Cortex of kidney (tissue), 1 donor: ENCODE measurements around the gene CCBE1.
"Not testable (repeated sequence)": the region's sequence is repeated elsewhere in the genome, so short reads cannot be mapped to it uniquely, and the experiment has no call there.

Experiments used
- DNase-seq: peaks from one replicate; lab custom pipeline; 2025; lab: John Stamatoyannopoulos, UW

Gene CCBE1

DNA sequence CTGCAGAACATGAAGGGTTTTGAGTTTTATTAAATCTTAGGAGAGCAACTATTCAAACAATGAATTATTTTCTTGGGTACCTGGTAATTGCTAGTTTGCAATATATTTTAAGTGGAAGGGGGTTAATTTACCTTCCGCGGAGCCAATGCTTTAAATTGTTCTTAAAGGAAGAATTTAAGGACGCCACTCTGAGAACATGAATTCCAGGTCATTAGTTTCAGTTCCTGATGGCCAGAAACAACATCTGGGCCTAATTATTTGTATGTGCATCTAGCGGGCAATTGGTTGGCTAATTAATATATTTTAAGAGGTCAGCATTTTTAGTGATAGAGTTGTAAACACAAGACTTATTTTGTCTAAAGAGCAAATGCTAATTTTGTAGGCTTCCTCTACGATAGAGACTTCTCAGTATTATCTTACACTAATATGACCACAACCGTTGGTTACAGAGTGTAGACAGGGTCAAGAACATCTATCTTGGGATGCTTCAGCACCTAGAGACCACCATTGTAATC is 40.8 kb downstream of the CCBE1 start:
- DNase-seq: no peak

DNA sequence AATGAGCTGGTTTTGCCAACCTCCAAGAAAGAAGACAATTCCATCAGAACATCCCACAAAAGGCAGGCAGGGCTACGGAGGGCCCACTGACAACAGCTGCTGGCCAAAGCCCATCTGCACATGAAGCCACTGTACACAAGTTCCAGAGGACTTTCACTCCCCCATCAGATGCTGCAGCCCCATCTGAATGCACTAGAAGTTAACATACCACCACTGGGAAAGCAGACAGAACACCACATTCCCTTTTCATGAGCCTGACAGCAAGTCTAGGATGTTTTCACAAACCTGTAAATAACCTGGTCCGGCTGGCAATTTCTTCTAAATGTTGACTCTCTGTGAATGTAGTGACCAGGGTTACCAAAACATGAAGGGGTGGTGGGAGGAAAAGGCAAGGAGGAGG is 41.5 kb downstream of the CCBE1 start:
- DNase-seq: no peak

GRCh38 chr18:59651071-59651470 is 46.2 kb downstream of the CCBE1 start:
- DNase-seq: no peak

GRCh38 chr18:59650266-59650820 is 46.9 kb downstream of the CCBE1 start:
- no peak for DNase-seq

DNA sequence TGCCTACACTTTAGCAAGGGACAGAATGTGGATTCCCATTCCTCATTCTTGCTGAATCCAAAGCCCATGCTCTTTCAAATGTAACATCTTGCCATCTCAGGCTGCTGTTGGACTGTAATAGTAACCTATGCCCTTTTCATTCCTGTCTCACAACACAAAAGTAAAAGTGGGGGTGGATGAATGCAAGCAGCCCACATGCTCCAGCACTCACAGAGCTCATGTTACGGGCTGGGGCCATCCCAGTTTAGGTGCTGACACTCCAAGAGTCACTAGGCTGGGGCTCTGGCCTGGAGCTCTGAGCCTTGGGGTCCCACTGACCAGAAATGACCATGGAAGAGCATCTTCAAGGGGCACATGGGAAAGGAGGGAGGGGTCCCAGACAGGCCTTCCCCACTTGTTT is 47.6 kb downstream of the CCBE1 start:
- DNase-seq: no peak

DNA sequence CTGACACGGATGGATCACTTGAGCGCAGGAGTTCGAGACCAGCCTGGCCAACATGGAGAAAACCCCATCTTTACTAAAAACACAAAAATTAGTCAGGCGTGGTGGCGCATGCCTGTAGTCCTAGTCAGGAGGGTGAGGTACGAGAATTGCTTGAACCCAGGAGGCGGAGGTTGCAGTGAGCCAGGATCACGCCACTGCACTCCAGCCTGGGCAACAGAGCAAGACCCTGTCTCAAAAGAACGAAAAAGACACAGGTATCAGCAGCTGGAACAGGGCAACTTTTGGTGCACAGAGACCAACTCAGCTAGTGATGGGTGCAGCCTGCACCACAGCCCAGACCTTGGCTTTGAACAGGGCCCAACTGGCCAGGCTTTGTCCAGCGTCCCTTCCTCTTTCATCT is 48.8 kb downstream of the CCBE1 start:
- DNase-seq: not testable (repeated sequence)

GRCh38 chr18:59646963-59647307 is 50.3 kb downstream of the CCBE1 start:
- DNase-seq: no peak

GRCh38 chr18:59646228-59646962 is 50.8 kb downstream of the CCBE1 start:
- no peak for DNase-seq

- DNase-seq: no peak
These were observed 53.5 kb downstream of the CCBE1 start for GRCh38 chr18:59643740-59644139.

GRCh38 chr18:59640721-59641120 is 56.5 kb downstream of the CCBE1 start:
- DNase-seq: no peak

DNA sequence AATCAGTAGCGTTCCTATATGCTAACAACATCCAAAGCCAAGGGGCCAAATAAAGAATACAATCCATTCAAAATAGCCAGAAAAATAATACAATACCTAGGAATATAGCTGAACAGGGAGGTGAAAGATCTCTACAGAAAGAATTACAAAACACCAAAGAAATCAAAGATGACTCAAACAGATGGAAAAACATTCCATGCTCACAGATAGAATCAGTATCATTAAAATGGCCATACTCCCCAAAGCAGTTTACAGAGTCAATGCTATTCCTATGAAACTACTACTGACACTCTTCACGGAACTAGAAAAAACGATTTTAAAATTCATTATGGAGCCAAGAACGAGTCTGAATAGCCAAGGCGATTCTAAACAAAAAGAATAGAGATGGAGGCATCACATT is 57.4 kb downstream of the CCBE1 start:
- no peak for DNase-seq

DNA sequence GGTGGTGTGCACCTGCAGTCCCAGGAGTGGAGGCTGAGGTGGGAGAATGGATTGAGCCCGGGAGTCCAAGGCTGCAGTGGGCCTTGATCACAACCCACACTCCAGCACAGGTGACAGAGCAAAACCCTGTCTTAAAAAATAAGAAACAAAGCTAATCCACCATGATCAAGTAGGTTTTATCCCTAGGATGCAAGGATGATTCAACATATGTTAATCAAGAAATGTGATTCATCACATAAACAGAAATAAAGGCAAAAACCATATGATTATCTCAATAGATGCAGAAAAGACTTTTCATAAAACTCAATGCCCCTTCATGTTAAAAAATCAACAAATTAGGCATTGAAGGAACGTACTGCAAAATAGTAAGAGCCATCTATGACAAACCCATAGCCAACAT is 58.1 kb downstream of the CCBE1 start:
- no peak for DNase-seq

- no peak for DNase-seq
These were observed 63.2 kb downstream of the CCBE1 start for GRCh38 chr18:59633961-59634485.

DNA sequence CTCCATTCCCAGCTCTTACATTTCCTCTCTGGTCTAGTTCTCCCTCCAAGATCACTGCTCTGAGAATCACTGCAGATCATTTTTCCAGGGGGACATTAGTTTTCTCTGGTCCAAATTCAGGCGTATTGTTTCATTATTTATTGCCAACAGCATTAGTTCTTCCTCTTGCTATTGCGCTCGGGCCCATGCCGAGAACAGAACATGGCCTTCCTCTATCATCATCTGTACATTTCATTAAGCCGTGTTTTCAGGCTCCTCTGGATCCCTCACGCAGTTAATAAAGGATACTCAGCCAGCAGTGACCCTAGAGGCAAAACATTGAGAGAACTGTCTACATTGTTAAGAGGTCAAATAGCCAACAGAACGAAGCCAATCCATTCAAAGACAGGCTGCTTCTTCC is 63.9 kb downstream of the CCBE1 start:
- no peak for DNase-seq

DNA sequence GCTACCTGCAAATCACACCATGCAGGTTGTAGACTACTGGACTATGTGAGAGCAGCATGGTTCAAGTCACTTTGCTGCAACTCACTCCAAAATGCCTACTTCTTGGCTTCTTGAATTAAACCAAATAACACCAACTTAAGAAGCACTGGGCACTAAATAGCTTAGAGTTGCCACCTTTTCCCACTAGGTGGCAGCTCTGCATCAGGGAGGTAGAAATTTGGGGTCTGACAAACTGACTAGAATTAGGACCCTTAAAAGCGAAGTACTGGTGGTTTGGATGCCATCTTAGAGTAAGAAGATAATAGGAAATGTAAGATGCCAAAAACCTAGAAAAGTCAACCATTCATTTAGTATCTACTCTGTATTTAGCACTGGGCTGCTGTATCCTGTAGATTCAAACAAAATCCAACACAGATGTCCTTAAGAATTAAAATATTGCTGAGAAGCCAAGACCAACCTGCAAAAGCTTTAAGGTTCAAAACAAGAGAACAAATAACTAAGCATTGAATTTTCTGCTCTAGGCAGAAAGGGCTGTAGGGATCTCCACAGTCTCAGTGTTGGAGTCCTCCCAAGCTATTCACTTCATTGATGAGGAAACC is 65.5 kb downstream of the CCBE1 start:
- DNase-seq: no peak

DNA sequence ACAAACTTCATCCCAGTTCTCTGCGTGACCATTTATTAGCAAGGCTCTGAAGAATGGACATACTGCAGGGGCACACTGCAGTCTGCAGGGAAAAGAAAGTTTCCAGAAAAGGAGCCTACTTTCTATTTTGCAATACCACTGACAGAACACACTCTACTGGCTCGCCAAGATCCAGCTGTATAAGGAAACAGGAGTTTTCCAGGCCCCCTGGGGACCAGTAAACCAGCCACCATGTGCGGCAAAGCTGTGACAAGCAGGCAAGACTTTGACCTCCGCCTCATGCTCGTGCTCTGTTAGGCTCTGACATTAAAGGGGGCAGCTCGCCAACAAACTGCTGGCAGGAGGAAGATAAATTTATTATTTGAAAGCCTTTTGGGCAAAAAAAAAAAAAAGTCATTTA is 67.3 kb downstream of the CCBE1 start:
- DNase-seq: no peak

DNA sequence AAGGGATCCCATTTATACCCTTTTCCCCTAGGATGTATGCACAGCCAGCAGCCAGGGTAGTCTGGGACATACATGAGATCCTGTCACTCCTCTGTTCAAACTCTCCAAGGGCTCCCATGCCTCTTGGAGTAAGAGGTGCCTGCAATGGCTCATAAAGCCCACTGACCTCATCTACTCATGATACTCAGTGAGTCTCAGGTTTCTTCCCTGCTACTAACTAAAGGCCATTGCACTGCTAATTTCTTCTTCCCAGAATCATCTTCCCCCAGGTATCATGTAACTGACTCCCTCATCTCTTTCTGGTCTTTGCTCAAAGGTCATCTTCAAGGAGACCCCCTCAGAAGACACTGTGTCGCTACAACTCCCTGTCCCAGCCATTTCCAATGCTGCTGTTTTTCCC is 68.2 kb downstream of the CCBE1 start:
- no peak for DNase-seq

- DNase-seq: no peak
These were observed 69.8 kb downstream of the CCBE1 start for GRCh38 chr18:59627414-59627813.

DNA sequence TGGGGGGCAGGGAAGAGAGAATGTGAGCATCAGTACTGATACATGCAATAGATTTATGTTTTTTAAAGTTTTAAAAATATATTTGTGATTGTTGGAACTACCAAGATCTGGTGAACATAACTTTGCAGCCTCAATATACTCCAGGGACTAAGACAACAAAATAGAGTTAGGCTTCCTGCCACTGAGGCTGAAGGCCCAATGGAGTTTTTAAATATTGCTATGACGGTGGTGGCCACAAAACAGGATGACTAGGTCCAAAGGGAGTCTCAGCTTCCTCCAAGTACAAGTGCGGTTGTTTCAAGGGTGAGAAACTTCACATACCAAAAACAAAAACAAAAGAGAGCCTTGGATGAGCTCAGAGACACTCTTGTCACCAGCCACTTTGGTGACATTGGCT is 72.9 kb downstream of the CCBE1 start:
- DNase-seq: no peak

GRCh38 chr18:59623456-59624368 is 73.5 kb downstream of the CCBE1 start:
- DNase-seq: no peak

- no peak for DNase-seq
These were observed 76.2 kb downstream of the CCBE1 start for GRCh38 chr18:59621027-59621426.

GRCh38 chr18:59620381-59620780 is 76.8 kb downstream of the CCBE1 start:
- DNase-seq: no peak
